HL-60/S4 treated with retinoic acid at 250 ng/mL for 4 days and 3 days (cell line): ENCODE results near the gene TMEFF2.

Experiments
- in situ Hi-C: fragments of 300-500 bp; cut with MboI; formaldehyde crosslinking; loops from 2 replicates; pipeline ENCODE4 v1.7.0; 2022; ENCODE audit warnings: low sequenced_read_pairs

TMEFF2 gene

DNA sequence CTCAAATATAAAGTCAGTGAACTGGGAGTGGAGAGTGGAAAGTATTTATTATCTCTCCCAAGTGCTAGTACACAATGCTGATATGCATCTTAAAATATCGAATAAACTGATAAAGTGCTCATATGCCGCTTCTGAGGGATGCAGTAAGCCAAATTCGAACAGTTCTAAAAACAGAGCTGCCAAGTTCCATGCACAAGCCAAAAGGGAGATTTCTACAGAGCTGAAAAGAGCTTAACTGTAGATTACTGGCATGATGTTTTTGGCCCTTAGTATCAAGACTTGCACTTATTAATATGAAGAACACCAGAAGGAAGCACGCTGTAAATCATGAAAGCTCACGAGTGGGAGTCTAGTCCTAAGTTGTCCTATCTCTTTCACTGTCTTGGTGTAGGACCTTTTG lies 7.9 kb downstream of the TMEFF2 start:
- in situ Hi-C loops: no loop called here

- in situ Hi-C loops: no loop called here
Observed at GRCh38 chr2:192184349-192184748, 10.4 kb downstream of the TMEFF2 start.

GRCh38 chr2:192183296-192183695 lies 11.4 kb downstream of the TMEFF2 start:
- in situ Hi-C loops: no loop called here

DNA sequence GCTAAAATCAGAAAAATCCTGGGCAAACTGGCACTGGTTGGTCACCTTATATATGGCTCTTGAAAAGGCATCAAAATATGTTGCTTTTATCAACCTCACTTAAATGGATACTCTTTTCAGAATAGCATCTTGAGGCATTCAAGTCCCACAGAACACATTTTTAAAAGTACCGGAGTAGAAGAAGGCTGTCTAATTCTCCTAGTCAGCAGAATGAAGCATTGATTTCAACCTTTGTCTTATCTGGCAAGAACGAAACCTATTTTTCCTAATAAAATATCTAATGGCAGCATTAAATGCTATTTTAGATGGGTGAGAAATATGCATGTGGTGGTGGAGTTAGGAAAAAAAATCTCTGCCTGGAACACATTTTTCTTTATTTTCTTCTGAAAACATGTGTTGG lies 27.8 kb downstream of the TMEFF2 start:
- in situ Hi-C loops: loop anchor here (25.0 kb wide), 3 partner anchors 355 to 1005 kb away; partner anchors contain the start of gene STAT4

DNA sequence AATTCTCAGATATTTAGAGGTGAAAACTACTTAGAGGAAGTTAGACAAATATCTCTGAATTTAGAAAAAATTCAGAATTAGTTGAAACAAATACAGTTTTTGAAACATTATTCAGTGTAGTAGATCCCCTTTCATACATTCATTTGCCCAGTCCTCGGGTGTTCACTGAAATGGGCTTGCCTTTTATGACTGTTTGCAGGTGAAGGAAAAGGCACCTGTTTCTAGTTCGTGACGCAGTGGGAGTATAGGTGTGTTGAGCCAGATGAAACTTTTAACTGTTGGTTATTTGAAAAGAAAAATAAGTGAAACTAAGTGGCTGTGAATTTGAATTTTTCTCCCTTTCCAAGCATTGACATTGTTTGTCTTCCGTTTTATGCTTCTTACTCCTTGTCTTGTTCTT lies 28.9 kb downstream of the TMEFF2 start:
- in situ Hi-C loops: loop anchor here (25.0 kb wide), 3 partner anchors 354 to 1004 kb away; partner anchors contain the start of gene STAT4

GRCh38 chr2:192162392-192163042 lies 32.2 kb downstream of the TMEFF2 start:
- in situ Hi-C loops: loop anchor here (25.0 kb wide), 3 partner anchors 350 to 1000 kb away; partner anchors contain the start of gene STAT4

DNA sequence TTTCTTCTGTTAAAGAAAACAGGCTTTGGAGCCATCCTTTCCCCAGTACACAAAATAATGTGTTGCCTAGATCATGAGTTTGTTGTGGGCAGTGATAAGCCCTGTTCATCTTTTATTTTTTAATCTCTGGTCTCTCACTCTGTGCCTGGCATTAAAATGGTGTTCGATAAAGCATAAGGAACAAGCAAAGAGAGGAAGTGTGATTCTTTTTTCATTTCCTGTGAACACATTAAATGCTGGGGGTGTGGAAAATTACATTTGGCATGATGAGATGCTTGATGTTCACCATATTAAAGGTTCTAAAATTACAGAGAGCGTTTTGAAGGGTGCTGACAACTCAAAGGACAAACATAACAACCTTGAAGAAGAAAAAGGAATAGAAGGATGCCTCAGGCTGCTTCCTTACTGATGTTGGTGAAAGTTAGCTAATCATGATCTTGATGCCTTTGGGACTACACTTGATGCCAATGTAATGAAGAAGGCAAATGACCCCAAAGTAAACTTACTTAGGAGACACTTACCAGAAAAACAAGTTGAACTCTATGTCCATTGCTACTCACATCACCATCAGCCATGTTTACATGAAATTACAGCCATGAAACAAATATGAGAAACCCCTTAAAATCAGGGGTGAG lies 33.0 kb downstream of the TMEFF2 start:
- in situ Hi-C loops: loop anchor here (25.0 kb wide), 3 partner anchors 349 to 999 kb away; partner anchors contain the start of gene STAT4

GRCh38 chr2:192159736-192160135 lies 35.0 kb downstream of the TMEFF2 start:
- in situ Hi-C loops: loop anchor here (25.0 kb wide), 3 partner anchors 347 to 997 kb away; partner anchors contain the start of gene STAT4

GRCh38 chr2:192159208-192159607 lies 35.5 kb downstream of the TMEFF2 start:
- in situ Hi-C loops: loop anchor here (25.0 kb wide), 3 partner anchors 347 to 997 kb away; partner anchors contain the start of gene STAT4

DNA sequence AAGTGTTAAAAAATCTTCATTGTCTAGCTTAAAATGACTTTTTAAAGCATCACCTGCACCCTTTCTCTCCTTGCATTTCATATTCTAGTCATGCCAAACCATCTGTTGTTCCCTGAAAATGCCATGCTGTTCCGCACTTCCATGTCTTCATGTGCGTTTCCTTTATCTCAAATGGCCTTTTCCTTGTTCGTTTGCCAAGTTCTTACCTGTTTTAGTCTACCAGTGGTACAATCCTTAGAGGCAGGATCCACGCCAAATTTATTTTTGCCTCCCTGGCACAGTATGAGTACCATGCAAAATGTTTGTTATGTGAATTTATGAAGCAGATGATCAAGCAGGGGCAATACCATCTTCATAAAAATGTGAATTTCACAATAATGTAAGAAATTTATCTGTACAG lies 37.0 kb downstream of the TMEFF2 start:
- in situ Hi-C loops: loop anchor here (25.0 kb wide), 3 partner anchors 345 to 995 kb away; partner anchors contain the start of gene STAT4

GRCh38 chr2:192155511-192156118 lies 39.1 kb downstream of the TMEFF2 start:
- in situ Hi-C loops: loop anchor here (25.0 kb wide), 3 partner anchors 343 to 993 kb away; partner anchors contain the start of gene STAT4

- in situ Hi-C loops: loop anchor here (25.0 kb wide), 3 partner anchors 341 to 991 kb away; partner anchors contain the start of gene STAT4
Observed at GRCh38 chr2:192153561-192153960, 41.2 kb downstream of the TMEFF2 start.

- in situ Hi-C loops: loop anchor here (25.0 kb wide), 3 partner anchors 340 to 990 kb away; partner anchors contain the start of gene STAT4
Observed at GRCh38 chr2:192151853-192152252, 42.9 kb downstream of the TMEFF2 start.

GRCh38 chr2:192150166-192150565 lies 44.6 kb downstream of the TMEFF2 start:
- in situ Hi-C loops: loop anchor here (25.0 kb wide), 3 partner anchors 338 to 988 kb away; partner anchors contain the start of gene STAT4

DNA sequence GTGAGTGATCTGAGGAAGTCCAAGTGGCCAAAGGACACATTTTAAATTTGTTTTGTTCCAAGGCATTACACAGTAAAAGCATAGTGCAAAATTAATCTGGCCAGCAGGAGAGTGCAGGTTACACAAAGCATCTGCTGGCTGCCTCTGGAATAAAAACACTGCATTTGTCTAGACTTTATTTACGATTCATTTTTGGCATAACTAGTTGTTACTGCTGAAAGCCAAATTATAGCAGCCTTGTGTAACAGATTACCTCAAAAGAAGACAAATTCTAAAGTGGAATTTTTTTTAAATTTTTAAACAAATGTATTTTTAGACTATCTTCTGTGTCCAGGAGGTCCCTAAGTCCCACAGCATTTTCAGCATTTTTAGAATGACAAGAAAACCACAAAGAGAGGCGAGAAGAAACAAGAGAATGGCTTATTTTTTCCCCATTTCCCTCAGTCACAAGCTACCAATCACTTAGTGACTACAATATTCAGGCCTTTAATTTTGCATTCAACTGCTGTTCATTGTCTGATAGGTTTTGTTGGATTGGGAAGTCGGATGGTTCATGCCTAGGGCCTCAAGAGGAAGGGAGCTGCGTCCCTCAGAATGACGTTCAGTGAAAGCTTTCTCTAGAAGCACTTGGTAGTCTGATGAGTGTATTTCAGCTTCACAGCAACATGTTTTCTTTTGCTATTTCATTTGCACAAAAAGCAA lies 46.0 kb downstream of the TMEFF2 start:
- in situ Hi-C loops: no loop called here

GRCh38 chr2:192148241-192148619 lies 46.5 kb downstream of the TMEFF2 start:
- in situ Hi-C loops: no loop called here

GRCh38 chr2:192146069-192147015 lies 48.4 kb downstream of the TMEFF2 start:
- in situ Hi-C loops: no loop called here

- in situ Hi-C loops: no loop called here
Observed at GRCh38 chr2:192145496-192145895, 49.2 kb downstream of the TMEFF2 start.

DNA sequence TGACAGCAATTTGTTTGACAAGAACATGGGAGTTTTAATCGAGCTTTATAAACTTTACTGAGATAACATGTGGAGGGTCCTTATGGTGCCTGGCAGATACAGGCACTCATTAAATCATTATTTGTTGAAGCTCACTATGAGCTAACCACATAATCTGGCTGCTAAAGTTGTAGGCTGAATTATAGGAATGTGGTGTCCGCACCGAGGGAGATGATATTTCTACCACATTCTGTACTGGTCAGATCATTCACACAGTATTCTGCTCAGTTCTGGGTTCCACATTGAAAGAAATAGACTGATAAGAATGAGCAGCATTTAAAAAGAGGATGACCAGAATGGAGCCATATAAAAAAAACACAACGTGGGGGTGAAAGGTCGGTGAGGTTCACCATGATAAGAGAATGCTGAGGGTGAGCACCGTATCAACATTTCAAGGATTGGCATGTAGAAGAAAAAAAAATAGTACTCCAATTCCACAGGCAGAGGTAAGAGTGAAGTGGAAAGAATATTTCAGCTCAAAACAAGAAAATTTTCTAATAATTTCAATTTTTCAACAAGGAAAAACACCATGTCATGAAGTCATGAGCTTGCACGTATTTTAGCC lies 54.4 kb downstream of the TMEFF2 start:
- in situ Hi-C loops: no loop called here
